GM21576 (cell line): ENCODE data around the gene PRRT4.

ENCODE experiments used
- ATAC-seq: cut with Tn5 transposase; IDR thresholded peaks from one replicate; pipeline ENCODE4 v1.9.1; 2021; ENCODE audit warnings: mild to moderate bottlenecking, moderate library complexity; ENCODE audit not compliant: unreplicated experiment

PRRT4 gene

DNA sequence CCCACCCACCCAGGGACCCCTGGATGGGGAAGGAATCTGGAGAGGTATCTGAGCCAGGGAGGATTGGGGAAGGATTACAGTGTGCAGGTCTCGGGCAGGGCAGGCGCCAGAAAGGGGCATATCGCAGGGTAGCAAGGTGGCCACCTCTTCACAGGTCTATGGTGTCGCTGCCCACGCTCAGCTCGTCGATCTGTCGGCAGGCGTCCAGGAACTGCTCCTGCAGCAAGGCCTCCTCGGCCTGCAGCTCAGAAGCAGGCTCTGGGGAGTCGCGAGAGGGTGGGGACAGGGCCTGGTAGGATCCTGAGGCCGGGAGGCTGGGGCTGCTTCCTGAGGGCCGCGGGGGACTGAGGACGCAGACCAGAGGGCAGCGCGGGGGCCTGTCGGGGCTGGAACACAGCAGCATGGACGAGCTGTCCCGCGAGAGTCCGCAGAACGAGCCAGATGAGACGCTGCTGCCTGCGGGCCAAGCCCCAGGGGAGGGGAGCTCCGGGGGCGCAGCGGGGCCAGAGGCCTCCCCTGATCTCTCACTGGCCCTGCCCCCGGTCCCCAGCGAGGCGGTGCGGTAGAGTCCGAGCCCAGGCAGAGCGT, 10.7 kb downstream of the PRRT4 start:
- ATAC-seq: no peak

DNA sequence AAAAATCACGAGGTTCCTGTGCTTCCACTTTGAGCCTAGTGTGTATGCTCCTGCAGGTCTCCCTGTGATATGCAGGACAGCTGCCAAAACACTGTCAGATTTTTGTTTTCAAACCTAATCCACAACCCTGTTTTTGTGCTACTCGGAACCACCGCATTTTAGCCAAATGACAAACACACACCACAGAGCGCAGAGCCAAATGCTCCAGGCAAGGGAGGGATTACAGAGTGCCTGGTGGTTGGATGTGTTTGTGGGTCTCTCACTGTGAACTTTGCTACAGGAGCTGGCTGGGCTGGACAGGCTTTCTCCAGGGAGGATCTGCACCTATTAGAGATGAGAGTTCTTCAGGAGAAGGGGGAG, 12.0 kb downstream of the PRRT4 start:
- no peak for ATAC-seq

DNA sequence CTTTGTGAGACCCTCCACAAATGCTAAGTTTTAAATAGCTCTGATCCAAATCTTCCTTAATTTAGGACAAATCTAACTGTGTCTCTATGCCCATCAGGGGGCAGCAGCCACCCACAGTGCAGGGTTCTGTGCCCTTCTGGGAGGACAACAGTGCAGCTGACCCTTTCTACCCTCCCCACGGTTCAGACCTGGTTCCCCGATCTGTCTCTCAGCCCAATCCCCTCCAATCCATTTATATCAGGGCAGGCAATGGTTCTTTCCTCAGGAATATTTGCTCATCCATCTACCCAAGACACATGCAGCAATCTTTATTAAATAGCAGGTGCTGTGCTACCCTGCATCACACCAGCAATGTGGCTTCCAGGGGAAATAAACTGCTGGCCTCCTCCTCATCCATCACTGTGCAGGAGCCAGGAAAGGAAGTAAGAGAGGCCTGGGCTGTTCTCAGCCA, 13.8 kb downstream of the PRRT4 start:
- ATAC-seq: no peak

DNA sequence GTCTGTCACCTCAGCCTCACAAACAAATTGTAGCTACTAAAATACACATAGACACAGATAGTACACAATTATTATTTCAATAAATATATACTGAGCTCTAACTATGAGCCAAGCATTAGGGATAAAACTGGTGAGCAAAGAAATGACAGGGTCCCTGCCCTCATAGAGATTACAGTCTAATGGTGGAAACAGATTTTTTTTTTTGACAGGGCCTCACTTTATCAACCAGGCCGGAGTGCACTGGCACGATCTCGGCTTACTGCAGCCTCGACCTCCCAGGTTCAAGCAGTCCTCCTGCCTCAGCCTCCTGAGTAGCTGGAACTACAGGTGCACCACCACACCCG, 17.1 kb downstream of the PRRT4 start:
- ATAC-seq: no peak

DNA sequence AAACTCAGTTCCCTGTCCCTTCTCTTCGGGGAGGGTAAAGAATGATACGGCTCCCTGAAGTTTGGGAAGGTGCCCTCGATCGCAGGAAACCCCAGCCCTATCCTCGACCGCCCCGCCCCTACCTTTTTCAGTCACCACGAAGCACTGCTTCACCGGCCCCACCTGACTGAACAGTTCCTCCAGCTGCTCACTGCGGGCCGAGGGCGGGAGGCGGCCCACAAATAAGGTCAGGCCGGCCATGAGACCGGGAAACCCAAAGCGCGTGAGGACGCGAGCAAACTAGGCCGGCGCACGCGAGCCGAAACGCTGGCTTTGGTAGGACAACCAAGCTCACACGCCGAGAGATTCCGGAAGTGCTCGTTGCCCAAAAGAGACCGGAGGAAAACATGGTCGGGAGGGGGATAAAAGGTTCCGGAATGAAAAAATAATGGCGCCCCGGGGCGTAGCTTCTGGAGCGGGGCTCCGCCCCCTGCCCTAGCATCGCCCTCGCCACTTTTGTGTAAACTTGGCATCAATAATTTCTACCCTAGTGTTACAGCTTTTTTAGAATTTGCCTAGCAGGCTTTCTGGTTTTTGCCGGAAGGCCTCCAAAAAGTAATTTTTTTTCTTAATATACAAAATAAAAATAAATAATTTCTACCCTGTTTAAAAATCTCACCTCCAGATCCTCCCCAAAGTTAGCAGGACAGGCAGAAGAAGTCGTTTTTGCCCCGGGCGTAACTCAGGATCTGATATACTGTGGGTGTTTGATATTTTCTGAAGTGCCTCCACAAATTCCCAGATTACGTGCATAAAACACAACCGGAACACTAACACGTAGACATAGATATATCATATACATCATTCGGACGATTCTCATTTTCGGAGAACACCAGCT, 17.7 kb downstream of the PRRT4 start, which contains the start of gene RBM28:
Gene RBM28, minus strand, starts transcription at position 355 of the 877 bp plus-strand sequence. Its CDS starts 115 bp downstream, at position 240.
- ATAC-seq: peak; percentile 92

DNA sequence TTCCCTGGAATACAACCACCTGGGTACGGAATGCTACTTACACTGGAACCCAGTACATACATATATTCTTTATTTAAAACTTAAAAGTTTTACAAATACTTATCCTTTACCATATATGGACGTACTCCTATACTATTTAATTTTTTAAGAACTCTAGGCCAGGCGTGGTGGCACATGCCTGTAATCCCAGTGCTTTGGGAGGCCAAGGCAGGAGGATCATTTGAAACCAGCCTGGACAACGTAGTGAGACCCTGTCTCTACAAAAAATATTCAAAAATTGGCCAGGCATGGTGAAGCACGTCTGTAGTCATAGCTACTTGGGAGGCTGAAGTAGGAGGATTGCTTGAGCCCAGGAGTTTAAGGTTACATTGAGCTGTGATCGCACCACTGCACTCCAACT, 19.8 kb downstream of the PRRT4 start:
- ATAC-seq: no peak

DNA sequence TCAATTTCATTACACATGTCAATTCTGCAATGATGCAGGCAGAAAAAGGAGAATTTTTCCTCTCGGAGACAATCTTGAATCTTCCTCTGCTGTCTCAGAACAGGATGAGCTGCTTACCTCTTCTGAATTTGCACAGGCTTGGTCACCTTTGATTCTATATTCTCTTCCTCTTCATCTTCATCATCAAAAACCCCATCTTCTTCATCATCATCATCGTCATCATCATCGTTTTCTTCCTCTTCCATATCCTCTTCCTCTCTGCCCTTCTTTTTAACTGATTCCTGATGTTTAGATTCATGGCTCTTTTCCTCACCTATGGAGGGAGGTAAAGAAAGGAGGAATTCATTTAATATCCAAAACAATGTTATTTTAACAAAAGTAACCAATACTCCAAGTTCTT, 25.8 kb downstream of the PRRT4 start:
- ATAC-seq: no peak

DNA sequence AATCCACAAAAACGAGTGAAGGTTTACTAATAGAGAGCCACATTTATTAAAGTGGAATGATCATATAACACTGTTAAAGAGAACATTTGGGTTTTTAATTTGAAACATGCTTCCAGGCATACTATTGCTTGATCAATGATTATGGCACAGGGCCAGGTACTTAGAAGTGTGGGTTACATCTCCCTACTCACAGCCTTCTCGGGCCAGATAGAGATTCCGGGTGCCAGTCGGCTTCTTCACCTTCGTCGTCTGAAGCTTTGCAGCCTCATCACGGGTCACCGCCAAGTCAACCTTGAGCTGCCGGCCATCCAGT, 37.2 kb downstream of the PRRT4 start:
- ATAC-seq: no peak

DNA sequence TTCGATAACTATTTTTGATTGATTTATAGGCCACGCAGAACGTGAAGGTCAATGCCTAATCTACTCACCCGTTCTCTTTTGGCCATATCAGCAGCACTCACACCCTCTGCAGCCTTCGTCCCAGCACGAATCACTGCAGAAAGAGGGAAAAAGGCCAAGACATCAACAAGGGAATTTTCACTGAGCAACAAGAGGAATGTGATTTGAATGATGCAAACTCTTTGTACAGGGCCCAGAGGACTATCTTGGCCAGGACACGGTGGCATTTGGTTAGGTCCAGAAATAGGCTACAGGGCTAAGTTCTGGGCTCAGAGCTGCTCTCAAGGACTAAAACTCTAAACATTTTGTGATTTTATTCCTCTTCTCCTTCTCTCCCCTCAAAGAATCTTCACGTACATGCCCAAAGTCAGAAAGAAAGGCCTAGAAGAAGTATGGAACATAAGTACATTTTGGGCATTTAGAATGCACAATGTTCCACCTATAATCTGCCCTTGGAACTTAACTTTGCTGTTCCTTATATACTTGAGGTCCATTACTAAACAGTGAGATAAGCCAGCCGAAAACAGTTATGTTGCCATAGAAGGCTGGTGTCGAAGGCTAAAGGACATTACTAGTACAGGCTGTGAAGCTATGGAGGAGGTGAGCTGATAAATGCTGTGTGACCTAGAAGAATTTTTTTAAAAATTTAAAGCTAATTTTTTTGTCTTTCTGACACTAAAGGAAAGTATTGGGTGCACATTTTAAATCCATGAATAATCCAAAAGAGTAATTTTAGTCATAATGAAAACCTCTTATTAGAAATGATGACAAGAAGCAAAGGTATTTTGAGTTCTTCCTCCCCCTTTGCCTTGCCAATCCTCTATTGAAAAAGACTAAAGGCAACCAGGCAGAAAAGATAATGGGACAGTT, 37.8 kb downstream of the PRRT4 start:
- ATAC-seq: no peak

DNA sequence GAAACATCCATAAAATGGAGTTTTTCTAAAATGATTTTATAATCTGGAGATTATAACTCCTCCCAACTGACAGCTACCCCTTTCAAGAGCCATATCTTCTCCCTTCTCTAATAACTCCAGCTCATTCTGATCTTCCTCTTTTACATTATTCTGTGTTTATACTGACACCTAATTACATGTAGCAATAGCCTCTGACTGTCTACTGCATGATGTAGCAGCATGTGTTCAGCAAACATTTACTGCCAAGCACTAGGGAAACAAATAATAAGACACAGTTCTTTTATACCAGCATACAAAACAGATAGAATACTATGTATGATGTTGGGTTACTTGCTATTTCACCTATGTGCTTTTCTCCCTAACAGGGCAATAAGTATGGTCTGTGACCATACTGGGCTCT, 38.5 kb downstream of the PRRT4 start:
- no peak for ATAC-seq

DNA sequence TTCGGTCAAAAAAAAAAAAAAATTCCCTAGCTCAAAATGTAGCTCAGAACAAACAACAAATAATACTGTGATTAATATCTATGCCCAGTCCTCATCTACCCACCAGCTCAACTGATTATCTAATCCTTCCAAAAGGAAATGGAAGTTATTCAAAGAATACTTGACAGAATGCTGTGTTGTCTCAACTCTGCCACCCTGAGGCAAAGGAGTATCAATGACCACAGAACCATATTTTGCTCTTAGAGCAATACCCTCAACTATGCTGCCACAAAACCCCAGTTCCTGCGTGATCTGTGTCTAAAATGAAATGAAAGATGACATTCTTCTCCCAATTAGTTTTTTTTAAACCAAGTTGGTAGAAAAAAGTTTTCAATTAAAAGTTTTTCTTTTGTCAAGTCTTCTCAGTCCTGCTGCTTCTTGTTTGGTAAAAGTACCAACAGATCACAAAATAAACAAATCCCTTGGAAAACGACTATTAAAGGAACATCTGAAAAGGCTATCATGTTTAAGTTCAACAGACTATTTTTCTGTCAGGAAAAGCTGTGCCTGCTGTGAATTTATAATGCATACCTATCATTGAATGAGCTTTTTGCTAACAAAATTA, 39.3 kb downstream of the PRRT4 start:
- no peak for ATAC-seq

DNA sequence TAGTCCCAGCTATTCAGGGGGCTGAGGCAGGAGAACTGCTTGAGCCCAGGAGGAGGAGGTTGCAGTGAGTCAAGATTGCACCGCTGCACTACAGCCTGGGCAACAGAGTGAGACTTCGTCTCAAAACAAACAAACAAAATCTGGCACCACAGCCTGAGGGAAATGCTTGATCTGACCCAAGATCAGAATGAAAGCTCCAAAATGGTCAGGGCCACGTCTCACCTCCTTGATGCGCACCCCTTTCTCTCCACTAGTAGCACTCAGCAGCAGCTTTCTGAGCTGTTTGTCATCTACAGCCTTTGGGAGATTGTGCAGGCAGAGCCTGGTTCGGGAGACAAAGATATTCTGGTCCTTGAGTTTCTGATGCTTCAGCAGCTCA, 40.5 kb downstream of the PRRT4 start:
- ATAC-seq: no peak

DNA sequence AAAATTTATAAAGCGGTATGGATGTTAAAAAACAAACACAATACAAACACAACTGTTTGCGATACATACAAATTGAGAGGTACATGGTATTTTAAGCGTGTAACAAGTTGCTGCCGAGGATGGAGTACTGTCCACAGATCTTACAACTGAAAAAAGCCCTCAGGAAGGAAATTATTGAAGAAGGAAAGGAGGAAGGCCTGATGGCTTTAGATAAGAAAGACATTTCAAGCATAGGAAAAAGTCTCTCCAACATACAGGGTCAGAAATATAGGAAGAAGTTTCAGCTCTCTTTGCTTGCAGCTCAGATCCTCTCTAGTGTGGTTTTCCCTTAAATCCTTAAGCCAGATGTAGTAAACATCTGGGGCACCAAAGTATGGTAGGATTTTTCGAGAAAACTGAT, 42.8 kb downstream of the PRRT4 start:
- no peak for ATAC-seq

DNA sequence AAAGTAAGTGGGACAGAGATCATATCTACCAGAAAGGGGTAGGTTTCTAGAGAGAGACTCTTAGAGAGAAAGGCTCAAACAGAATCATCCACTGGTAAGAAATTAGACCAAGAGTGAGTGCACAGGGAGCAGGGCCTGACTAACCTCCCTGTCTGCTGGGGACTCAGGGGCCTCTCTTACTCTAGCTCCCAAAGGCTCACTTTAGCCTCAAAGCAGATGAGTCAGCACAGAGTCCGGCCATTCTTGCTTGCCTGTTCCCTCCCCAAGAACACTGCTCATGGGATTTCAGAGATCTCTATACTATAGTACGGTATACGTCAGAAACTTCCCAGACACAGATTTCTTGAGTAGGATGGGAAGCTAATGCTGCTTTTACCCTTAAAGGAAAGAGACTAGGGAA, 50.5 kb downstream of the PRRT4 start:
- no peak for ATAC-seq

DNA sequence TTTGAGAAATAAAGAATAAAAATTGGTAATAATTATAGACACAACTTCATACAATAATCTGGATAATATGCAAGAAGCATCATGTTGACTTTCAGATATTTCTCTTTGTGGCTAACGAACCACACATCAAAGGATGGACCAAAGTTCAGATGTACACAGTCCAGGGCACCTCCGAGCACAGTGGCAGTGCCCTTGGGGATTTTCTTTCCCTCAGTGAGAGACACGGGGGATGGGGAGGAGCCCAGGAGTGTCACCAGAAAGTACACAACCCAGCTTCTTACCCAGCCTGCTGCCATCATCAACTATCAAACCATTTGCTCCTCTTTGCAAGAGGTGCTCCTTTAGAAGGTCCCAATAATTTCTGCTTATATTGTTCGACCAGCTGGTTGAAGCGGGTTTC, 51.0 kb downstream of the PRRT4 start:
- ATAC-seq: no peak

DNA sequence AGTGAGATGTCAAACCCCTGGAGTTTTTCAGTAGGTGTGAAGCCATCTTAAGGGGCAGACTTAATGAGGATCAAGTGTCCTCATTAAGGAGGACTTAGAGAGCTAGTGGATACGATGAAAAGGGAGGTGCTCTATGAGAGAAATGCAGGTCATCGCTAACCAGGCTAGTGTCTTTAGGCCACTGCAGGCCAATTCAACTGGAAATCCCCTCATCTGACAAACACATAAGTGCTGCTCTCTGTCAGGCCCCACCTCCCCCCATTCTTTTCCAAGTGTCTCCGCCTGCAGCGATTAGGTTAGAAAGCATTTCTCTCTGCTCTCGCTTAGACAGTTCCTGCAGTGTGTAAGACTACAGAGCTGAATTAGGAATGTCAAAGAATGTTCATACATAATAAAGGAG, 51.5 kb downstream of the PRRT4 start:
- no peak for ATAC-seq

DNA sequence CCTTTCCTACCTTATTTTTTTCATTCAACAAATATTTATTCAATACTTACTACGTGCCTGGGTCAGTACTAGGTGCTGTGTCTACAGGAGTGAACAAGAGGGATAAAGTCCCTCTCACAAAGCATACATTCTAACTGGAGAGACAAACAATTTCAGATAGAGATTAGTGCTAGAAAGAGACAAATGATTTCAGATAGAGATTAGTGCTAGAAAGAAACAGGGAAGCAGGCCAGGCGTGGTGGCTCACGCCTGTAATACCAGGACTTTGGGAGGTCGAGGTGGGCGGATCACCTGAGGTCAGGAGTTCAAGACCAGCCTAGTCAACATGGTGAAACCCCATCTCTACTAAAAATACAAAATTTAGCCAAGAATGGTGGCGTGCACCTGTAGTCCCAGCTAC, 52.4 kb downstream of the PRRT4 start:
- ATAC-seq: no peak

DNA sequence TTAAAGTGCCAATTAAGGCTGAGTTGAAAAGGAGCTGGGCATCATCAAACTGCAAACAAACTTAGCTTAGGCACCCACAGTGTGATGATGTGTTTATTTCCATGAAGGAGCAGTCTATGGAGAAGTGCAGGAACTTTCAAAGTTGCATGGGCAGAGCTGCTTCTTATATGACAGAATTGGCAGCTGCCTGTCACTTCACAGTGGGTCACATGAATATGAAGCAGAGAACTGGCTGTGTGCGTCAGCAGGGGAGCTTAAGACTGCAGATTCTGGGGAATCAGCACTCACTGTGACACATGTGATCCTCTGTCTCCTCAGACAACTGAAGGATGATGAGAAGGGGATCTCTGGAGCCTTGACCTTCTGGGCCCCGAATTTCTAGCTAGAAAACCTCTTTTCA, 54.4 kb downstream of the PRRT4 start:
- ATAC-seq: no peak

DNA sequence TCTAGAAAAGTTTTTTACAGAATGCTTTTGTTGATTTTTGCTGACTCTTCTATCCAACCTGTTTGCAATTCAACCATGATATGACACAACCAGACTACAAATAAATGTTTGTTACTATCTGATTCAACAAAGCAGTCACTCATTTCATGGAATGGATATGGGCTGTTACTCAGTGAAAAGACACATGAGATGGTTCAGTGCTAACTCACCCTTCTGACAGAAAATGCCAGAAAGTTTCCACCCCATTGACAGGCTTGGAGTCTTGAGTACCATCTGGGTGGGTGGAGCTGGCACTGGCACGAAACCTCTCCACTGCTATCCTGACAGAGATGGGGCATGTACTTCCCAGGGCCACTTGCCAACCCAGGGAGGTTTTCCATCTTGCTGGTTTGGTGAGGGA, 57.3 kb downstream of the PRRT4 start:
- ATAC-seq: no peak

DNA sequence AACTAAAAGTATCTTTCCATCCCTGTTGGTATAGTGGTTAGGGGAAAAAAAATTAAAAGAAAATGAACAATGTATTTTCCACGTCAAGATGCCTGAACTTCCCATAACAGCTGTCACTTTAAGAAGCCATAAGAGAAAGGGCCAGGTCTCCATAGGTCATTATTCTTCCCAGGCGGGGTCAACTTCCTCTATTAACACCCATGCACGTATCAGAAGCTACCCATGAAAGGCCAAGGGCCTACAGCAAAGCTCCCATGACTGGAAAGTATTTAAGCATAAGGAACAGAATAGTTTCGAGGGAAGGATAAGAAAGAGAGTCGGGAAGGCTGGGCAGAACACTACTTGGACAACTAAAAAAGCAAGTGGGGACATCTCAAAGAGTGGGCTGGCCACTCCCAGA, 57.8 kb downstream of the PRRT4 start:
- no peak for ATAC-seq

DNA sequence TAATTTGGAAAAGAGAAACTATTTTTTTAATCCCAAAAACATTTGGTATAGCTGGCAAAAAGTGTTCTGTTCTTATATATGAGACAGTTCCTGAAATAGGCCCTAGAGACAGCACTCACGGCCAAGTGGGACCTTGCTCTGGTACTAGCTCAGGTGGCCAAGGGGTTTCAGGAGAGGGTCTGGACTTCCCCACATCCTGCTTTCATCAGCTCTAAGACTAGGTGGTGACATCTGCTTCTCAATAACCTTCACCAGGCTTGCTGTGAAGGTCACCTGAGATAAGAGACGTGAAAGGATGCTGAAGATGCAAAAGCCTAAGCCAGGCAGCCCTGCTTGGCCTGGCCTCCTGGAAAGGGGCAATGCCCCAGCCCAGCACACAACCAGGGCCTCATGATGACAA, 58.4 kb downstream of the PRRT4 start:
- ATAC-seq: no peak
